ENCODE results near the gene SLC39A8.

The SLC39A8 gene

DNA sequence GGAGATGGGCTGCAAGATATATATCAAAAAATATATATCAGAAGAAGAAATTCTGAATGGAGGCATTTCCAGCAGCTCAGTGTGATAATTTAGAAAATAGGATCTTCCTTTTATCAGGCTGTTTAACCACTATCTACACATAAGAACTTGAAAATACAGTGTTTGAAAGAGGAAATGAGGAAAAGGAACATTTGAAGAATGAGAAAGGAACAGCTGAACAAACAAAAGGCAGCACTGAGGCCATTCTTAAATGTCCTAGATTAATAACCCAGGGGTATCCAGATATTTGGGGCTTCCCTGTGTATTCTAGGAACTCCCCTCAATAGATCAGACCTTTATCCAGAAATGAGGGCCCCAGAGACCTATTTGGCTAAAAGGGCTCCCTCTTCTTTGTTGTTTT lies 4.1 kb downstream of the SLC39A8 start:
- DNase-seq = no peak

DNA sequence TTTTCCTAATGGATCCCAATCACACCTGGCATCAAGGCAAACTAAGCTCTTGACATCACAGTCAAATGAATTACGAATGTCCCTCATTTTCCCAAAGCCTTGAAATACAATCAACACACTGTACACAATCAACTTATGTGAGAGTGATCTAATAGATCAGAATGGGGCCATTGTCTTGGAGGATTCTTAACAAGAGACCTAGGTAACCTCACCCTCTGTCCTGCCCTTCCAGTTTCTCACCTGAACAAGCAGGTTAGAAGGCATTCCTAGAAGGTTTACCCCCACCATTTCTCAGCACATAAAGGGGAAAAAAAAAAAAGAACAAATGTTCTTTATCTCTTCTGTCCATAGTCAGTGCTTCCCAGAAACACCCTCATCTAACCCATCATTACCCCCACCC lies 6.3 kb downstream of the SLC39A8 start:
- no peak for DNase-seq

DNA sequence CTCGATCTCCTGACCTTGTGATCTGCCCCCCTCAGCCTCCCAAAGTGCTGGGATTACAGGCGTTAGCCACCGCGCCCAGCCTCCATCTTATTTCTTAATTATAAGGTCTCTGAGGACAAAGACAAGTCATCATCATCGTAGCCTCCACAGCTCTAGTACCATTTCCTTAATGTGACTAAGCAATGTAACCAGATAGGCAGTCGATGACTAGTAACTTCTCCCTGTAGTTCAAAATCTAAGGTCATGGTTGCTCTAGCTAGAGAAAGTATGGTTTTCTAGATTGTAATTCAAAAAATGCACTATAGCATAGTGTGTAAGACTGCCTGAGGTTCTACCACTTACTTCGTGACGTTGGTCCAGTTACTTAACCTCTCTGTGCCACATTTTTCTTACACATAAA lies 6.9 kb downstream of the SLC39A8 start:
- no peak for DNase-seq

DNA sequence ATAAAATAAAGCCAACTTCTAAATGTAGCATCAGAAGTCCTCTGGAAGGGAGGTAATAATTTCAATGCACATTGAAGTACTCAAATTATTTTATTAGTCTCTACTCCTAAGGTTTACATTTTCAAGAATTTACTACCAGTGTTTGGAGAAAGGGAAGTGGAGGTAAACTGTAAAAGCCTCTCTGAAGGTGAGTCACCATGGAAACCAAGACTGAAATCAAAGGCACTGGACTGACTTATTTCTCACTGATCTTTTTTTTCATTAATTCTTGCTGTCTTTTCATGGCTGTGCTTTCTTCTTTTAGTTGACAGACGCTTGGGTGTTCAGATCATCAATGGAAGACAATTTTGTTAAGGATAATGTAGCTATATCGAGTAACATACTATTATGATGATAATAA lies 9.7 kb downstream of the SLC39A8 start:
- DNase-seq = no peak

DNA sequence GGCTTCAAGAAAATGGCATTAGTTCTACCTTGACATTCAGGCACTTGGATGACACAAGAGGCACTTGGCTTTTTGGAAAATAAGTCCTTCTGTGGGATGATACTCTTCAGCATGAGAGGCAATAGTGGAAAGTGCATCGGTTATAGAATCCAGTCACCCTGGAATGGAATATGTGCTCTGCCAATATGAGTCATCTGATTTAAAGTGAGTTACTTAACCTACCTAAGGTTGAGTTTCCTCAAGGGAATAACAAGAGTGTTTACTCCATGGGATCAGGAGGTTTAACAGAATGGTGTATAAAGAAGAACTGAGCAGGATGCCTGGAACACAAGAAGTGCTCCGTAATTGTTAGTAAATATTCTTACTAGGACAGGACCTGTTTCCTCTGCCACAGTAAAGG lies 10.7 kb downstream of the SLC39A8 start:
- DNase-seq = no peak

DNA sequence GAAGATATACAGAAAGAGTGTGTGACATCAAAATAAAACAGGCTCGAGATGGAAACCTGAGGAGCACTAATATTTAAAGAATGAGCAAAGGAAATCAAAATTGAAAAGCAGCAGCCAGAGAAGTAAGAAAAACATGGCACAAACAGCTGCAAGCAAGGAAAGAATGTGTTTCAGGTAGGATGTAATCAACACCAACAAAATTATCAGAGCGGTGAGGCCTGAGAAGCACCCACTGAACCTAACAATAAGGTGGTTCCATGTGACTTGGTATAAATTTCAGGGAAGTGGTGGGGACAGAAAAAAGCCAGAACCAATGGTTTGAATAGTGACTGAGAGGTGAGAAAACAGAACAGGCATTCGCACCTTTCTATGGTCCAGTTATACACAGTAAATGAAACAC lies 11.5 kb downstream of the SLC39A8 start:
- DNase-seq = no peak

DNA sequence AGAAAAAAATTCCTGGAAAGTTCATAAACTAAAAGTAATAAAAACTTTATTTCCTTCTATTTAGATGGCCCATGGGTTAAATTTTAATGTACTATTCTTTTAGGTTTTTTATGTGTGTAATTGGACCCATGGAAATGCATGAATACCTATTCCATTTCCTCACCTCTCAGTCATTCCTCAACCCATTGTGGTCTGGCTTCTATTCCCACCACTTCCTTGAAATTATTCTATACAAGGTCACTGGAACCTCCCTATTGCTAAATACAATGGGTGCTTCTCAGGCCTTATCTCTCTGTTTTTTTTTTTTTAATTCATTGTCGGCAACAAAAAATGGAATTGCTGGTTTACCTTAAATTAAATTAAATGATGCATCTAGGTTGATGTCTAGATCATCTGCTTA lies 17.2 kb downstream of the SLC39A8 start:
- DNase-seq = no peak

DNA sequence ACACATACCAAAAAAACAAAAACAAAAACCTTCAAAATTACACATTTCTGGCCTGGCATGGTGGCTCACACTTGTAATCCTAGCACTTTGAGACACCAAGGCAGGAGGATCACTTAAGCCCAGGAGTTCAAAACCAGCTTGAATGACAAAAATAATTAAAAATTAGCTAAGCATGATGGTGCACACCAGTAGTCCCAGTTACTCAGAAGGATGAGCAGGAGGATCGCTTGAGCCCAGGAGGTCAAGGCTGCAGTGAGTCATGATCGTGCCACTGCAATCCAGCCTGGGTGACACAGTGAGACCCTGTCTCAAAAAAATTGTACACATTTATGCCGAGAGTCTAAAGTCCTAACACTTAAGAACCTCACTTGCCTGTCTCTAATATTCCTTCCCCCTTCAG lies 18.3 kb downstream of the SLC39A8 start:
- DNase-seq = no peak

DNA sequence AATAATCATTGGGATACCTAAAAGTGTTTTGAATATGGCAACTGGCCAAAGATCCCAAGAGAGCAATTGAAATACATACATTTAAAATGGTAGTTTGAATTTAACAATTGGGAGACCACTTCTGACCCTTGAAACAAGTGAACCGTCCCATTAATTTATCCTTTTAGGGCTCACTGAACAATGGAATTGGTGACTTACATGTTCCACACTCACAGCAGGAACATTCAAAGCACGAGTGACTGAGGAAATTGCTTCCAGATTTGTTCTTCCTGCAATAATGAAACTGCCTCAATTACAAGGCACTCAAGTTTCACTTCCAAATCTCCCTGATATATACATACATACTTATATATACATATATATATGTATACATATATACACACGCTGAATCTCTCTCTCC lies 20.6 kb downstream of the SLC39A8 start:
- DNase-seq = no peak

DNA sequence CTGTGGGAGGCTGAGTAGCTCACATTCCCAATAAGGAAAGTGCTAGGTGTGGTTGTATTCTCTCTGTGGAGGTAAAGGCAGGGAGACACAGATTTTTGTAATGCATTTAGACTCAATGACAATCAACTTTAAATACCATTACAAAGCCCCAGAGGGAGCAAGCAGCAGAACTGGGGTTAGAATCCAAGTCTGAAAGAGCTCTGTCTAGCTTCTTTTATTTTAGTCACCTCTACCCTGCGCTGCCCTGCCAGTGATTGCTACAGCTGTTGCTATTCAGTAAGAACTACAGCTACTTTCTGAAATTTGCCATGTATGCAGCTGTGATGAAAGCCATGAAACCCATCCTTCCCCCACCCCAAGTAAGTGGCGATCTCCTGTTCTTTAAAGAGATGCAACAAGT lies 22.5 kb downstream of the SLC39A8 start:
- no peak for DNase-seq

DNA sequence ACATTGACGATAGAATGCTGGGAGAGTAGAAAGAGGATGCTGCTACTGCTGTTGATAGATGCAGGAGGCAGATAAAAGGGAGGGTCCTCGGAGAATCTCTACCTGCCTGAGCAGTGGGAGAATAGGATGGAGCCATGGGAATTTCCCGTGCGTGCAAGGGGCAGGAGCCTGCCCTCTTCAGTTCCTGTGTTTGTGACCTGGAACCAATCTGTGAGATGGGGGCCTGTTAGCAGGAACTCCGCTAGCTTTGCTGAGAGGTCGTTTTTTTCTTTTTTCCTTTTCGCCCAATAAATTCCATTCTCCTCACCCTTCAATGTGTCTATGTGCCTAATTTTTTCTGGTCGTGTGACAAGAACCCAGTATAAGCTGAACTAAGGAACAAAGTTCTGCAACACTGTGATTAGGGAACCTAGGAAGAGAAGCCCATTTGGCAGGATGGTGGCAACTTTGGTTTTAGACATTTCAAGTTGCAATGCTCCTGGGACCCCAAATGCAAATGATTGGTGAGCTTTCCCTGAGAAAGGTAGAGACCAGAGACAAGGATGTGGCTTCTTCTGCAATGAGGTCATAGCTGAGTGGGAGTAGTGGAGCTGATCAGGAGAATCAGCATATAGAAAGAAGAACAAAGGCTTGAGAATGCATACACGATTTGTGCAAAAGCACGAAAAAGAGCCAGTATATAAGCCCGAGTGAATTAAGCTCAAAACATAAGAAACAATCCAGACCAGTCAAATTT lies 23.9 kb downstream of the SLC39A8 start:
- DNase-seq = no peak

DNA sequence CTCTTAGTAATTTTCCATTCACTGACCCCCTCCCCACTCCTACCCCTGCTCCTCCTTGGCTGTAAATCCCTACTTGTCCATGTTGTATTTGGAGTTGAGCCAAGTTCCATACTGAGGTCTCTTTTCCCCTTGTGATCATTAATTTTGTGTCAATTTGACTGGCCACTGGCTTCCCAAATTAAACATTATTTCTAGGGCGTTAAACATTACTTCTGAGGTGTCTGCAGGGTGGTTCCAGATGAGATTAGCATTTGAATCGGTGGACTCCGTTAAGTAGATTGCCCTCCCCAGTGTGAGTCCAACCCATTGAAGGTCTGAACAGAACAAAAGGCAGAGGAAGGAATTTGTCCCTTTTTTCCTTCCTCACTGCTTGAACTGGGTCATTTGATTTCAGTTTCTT lies 25.7 kb downstream of the SLC39A8 start:
- no peak for DNase-seq

DNA sequence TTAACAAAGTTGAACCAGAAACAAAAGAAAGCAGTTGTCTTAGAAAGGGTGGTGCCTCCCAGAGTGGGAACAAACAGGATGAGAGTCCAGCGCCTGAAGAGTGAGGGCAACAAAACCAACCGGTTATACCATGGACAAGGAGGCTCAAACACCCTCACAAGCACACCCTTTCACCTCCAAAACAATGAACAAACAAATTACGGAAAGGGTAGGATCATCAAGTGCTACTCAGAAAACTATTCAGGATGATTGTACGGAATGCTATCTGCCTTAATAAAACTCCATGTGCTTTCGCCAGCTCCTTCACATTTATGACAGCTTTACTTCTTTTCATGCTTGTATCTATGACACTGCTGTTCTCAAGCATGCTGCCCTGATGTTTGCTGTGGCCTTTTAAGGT lies 26.8 kb downstream of the SLC39A8 start:
- DNase-seq = no peak

DNA sequence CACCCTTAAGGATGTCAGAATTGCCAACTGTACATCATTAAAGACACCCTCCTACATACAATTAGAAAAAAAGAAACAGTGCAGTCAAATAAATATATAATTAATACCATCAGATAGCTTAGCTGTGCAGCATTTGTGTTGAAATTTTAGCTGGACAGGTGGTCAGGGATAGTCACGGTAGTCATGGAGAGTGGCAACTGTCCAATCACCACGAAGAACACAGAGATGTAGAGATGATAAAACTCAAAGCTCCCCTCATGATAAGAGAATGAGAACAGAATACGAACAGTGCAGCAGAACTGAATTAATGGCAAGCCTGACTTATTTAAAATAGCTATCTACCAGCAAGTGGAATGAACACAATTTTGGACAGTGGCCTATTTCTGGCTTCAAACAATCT lies 27.2 kb downstream of the SLC39A8 start:
- no peak for DNase-seq

DNA sequence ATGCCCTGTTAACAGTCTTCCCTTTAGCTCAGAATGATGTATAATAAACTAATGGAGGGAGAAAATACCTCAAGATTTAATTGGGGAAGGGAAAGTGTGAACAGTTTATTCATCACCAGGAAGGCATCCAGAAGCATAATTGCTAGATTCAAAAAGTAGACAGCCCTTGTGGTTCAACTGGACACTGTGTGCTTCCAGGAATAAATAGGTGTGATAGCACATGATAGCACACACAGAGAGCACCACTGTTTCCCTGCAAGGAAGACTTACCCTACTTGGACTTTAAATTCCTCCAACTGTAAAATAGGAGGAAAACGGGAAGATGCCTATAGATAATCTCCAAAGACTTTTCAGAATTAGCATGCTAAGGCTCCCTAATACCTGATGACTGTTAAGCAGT lies 27.8 kb downstream of the SLC39A8 start:
- DNase-seq = no peak

DNA sequence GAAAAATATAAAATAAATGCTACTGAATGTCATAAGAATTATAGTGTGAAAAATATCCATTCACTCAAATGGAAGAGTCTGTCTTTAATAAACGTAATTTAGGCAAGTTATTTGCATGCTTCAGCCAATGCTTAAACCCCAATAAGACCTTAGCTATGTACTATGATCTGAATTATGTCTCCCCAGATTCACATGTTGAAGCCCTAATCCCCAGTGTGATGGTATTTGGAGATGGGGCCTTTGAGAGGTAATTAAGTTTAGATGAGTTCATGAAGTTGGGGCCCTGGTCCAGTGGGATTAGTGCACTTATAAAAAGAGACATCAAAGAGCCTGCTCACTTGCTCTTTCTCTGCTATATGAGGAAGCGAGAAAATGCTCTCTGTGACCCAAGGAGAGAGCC lies 28.7 kb downstream of the SLC39A8 start:
- DNase-seq = no peak

DNA sequence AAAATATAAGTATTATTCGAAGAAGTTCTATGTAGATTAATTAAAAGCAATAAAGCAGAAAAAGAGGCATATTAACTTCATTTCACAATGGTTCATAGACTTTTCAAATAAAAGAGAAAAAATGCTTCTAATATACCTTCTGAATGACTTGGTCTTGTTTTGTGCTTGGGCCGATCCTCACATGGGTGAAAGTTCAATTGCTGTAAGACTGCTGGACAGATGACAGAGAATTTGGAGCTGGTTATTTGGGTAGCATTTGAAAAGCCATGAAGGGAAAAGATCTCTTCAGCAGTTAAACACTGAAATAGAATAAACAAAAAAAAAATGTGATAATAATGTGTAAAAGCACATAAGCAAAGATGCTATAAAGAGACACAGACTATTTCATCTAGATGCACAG lies 29.8 kb downstream of the SLC39A8 start:
- DNase-seq = no peak

DNA sequence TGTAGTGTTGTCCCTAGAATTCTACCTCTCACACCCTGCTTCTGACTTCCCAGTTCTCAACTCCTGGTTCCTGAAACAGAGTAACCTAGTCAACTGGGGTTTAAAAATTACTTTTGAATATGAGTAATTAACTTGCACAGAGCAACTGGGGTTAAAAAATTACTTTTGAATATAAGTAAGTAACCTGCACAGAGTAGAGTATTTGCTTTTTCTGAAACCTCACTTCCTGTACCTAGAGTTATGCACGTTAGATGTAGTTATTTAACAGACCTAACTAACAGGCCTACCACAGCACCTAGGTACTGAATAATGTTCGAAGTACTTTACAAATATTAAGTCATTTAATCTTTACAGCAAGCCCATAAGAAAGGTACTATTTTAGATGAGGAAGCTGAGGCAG lies 32.9 kb downstream of the SLC39A8 start:
- no peak for DNase-seq

DNA sequence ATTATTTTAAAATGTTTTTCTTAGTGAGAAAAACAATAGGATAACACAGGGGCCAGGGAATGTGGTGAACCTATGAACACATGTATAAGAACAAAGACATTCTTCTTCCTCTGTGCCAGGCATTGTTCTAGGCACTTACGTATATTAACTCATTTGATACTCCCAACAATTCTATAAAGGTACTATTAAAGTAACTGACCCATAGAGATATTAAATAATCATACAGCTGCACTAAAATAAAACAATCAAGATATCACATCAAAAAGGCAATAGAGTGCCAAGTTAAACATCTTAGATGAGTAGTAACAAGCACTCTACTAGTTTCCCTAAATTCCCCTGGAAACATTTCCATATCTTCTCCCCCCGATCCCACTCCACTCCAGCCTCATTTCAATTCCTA lies 33.4 kb downstream of the SLC39A8 start:
- no peak for DNase-seq

DNA sequence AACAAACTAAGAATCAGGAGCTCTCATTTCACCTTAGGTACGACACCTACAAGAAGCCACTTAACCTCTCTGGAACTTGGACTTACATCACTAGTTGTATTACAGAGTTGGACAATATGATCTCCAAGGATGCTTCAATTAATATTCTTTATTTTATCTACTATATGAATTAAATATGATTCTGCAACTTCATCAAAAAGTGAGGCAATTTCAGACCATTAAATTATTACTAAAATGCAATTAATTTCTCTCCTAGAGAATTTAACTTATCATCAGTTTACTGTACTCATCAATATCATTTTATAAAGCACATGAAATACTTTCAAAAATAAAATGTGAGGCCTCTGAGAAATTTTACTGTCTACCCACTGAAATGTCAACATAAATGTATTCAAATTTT lies 33.9 kb downstream of the SLC39A8 start:
- no peak for DNase-seq

DNA sequence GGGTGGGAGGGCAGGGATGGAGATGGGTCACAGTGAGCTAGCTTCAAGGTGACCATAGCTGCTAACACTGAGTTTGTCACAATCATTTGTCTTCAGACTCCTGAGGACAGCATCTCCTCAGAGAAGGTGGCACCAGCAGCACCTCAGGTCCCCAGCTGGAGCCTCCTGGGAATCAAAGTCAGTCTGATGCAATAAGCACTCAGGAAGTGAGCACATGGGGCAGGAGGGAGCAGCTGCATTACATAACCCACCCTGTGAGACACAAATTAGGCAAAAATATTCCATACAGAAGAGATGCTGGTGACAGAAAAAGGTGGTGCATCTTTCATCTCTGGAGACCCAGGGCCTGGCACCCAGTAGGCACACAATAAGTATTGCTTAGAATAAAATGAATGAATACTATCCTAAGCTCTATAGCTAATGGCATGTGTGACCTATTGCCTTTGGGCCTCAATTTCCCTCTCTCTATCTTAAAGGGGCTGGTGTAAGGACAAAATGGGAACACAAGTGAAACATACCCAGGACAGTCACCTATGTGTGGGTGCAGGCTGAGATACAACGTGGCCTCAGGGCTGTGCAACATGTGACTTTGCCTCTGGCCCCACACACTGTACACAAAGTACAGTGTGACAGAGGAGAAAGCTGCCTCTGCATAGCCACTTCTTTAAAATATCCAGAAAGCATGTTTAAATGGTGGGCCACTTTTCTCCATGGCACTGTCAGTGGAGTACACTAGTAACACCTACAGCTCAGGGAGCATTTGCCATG lies 37.1 kb downstream of the SLC39A8 start:
- no peak for DNase-seq

DNA sequence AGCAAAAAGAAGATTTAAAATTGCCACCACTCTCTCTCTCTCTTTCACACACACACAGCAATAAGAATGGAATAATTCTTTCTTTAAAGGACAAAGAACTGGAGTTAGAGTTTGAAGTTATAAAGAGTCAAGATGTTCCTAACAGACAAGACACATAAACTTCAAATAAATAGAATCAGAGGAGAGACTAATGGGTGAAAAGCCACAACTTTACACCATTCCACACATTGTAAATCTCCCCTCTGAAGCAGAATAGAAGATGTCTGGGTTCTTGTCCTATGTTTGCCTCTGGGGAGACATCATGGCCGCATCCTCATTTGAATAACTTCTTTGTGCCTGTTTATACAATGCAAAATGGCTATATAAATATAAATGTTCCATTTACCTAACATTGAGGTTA lies 39.6 kb downstream of the SLC39A8 start:
- no peak for DNase-seq

DNA sequence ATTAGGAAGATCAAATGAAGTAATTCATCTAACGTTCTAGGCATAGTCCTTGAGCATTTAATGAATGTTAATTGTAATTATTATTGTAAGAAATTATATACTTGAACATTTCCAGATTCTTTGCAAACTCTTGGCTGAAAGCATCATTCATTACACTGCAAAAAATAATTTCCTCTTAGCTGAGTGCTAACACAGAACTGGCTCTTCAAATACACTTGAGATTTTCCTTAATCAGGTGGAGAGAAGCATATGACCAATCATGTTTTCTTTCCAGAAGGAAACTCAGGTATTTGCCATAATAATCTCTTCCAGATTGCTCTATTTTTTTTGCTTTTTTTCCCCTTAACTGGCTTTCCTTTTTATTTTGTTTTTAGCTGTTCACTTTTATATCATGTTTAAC lies 42.5 kb downstream of the SLC39A8 start:
- no peak for DNase-seq

DNA sequence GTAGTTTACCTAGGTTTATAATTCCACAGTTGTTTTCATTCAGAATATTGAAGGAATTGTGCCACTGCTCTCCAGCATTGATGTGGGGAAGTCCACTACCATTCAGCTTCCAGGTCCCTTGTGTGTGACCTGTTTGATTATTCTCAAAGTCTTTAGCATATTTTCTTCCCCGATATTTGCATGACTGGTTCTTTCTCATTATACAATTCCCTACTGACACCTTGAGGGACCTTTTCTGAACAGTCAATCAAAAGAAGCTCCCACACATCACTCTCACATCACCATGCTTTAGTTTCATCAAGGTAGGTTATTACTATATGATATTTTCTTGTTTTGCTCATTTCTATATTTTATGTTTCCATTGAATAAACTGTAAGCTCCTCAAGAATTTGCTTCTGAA lies 44.1 kb downstream of the SLC39A8 start:
- no peak for DNase-seq
